Testis (tissue), 2 donors: ENCODE results near the gene ANGEL2.

Source experiments
- POLR2A ChIP-seq: fragments of 450-650 bp; IDR thresholded peaks from one replicate; pipeline ENCODE4 v1.6.1; 2017; ENCODE audit warnings: antibody characterized with exemption, mild to moderate bottlenecking, moderate library complexity
- TF ChIP-seq, protein P1 (sequence below), 3 experiments: fragments of 450-650 bp in 2 of 3; fragments of 200-600 bp in 1 of 3; sonication (generic) in 1 of 3; IDR thresholded peaks; one replicate each; pipeline ENCODE4 v1.5.1; 2016 to 2019; ENCODE audit warnings: antibody characterized with exemption in 3 of 3, mild to moderate bottlenecking in 2 of 3, moderate library complexity in 1 of 3

DNA sequence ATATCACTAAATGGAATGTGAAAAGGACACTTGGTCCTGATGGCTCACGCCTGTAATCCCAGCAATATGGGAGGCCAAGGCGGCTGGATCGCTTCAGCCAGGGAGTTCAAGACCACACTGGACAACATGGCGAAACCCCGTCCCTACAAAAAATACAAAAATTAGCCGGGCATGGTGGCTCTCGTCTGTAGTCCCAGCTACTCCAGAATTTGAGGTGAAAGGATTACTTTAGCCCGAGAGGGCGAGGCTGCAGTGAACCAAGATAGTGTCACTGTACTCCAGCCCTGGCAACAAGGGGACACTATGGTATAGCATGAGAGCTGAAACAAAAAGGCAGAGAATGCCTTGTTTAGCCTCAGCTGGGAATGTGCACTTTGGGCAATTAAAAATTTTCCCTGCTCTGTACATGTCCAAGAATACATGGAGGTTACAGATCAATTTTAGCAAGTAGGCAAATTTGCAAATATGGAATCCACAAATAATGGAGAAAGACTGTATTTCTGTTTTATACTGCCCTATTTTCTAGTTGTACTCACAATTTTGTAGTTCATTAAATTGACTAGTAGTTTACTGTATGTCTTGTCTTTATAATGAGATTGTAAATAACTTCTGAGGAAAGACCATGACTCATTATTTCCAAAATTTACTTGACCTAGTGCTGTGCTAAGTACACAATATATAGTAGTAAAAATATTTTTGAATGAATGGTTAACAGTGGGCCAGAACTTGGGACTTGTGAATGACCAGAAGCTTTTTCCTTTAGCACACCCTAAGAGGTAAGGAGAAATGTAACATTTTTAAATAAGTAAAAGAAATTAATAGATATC, 2.0 kb upstream of the ANGEL2 start:
- TF ChIP-seq, protein P1, sequence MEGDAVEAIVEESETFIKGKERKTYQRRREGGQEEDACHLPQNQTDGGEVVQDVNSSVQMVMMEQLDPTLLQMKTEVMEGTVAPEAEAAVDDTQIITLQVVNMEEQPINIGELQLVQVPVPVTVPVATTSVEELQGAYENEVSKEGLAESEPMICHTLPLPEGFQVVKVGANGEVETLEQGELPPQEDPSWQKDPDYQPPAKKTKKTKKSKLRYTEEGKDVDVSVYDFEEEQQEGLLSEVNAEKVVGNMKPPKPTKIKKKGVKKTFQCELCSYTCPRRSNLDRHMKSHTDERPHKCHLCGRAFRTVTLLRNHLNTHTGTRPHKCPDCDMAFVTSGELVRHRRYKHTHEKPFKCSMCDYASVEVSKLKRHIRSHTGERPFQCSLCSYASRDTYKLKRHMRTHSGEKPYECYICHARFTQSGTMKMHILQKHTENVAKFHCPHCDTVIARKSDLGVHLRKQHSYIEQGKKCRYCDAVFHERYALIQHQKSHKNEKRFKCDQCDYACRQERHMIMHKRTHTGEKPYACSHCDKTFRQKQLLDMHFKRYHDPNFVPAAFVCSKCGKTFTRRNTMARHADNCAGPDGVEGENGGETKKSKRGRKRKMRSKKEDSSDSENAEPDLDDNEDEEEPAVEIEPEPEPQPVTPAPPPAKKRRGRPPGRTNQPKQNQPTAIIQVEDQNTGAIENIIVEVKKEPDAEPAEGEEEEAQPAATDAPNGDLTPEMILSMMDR (IDR thresholded peaks at IDR 0.05): no peak
- no peak for TF ChIP-seq POLR2A
